PFSK-1 (cell line): ENCODE measurements around the gene ATP5MG.

Experiments
- FOXP2 ChIP-seq: optimal IDR thresholded peaks from 2 replicates; pipeline ENCODE3; 2011; ENCODE audit warnings: borderline replicate concordance, control low read depth, inconsistent platforms; ENCODE audit not compliant: insufficient read depth; ENCODE audit errors: extremely low read length, extremely low read depth
- POLR2AphosphoS5 ChIP-seq: IDR thresholded peaks from 2 replicates; pipeline ENCODE4 v1.6.1; 2012; ENCODE audit warnings: low read depth, mild to moderate bottlenecking, control low read depth, low read length, moderate library complexity
- SIN3A ChIP-seq: IDR thresholded peaks from 2 replicates; pipeline ENCODE4 v1.6.1; 2012; ENCODE audit warnings: mild to moderate bottlenecking, low read length, moderate library complexity, borderline replicate concordance; ENCODE audit not compliant: insufficient read depth
- TAF1 ChIP-seq: IDR thresholded peaks from 2 replicates; pipeline ENCODE4 v1.6.1; 2012; ENCODE audit warnings: low read length, control low read depth, borderline replicate concordance; ENCODE audit not compliant: insufficient read depth
- TF ChIP-seq, protein P1 (sequence below), 2 experiments: IDR thresholded peaks; 2 replicates each; pipeline versions ENCODE4 v1.6.1 to v1.8.0; 2011 to 2012; ENCODE audit warnings: low read depth in 2 of 2, low read length in 2 of 2, control low read depth in 1 of 2, inconsistent platforms in 1 of 2, mild to moderate bottlenecking in 1 of 2, moderate library complexity in 1 of 2; ENCODE audit not compliant: insufficient read depth in 1 of 2

DNA sequence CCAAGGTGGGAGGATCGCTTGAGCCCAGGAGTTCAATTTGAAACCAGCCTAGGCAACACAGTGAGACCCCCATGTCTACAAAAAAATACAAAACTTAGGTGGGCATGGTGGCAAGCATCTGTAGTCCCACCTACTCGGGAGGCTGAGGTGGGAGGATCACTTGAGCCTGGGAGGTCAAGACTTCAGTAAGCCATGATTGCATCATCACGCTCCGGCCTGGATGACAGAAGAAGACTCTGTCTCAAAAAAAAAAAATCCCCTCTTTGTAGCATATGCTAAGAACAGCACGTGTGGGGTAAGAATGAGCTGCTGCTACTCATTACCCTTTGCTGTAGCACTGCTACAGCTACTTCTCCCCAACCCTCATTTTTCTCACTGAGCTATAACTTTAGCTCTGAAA is 27.5 kb upstream of the ATP5MG start:
- TF ChIP-seq TAF1 (no peak), SIN3A (no peak), POLR2AphosphoS5 (no peak), FOXP2 (no peak)
- TF ChIP-seq, protein P1, sequence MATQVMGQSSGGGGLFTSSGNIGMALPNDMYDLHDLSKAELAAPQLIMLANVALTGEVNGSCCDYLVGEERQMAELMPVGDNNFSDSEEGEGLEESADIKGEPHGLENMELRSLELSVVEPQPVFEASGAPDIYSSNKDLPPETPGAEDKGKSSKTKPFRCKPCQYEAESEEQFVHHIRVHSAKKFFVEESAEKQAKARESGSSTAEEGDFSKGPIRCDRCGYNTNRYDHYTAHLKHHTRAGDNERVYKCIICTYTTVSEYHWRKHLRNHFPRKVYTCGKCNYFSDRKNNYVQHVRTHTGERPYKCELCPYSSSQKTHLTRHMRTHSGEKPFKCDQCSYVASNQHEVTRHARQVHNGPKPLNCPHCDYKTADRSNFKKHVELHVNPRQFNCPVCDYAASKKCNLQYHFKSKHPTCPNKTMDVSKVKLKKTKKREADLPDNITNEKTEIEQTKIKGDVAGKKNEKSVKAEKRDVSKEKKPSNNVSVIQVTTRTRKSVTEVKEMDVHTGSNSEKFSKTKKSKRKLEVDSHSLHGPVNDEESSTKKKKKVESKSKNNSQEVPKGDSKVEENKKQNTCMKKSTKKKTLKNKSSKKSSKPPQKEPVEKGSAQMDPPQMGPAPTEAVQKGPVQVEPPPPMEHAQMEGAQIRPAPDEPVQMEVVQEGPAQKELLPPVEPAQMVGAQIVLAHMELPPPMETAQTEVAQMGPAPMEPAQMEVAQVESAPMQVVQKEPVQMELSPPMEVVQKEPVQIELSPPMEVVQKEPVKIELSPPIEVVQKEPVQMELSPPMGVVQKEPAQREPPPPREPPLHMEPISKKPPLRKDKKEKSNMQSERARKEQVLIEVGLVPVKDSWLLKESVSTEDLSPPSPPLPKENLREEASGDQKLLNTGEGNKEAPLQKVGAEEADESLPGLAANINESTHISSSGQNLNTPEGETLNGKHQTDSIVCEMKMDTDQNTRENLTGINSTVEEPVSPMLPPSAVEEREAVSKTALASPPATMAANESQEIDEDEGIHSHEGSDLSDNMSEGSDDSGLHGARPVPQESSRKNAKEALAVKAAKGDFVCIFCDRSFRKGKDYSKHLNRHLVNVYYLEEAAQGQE (IDR thresholded peaks at IDR 0.05; ENCODE audit: insufficient read depth in 1 of 2, low read depth in 2 of 2, low read length in 2 of 2) = no peak
